Measurements from ENCODE around the gene PPME1. TPM values are rescaled to one million over a fixed set of nuclear protein-coding genes. Genes with fewer than 3 reads are reported as not detected.

The PPME1 gene
- total and polyA plus RNA-seq, 9 of the 15 experiments (the other 6 are each of a cell fraction or from before 2014, with no cell fraction given) = 9.8 to 81.7 (median 37.6) TPM

DNA sequence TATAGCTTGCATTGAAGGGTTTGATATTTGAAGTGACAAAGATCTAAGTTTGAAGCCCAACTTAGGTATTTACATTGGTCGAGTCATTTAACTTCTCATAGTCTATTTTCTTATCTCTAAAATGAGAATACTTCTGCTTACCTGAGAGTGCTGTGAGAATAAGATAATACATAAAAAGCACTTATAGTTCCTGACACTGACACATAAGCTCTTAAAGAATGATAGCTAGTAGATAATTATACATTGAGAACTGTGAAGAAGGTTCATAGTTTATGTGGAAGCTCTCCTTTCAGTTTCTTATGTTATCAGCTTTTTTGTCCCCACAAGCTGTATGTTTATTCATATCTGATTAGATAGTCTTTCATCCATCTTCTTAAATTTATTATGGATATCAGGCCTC lies 4.8 kb downstream of the PPME1 start:
- peaks cover 97% of the 10 kb centered on the region for H3K79me2 ChIP-seq (ENCODE audit: control insufficient read depth, insufficient read depth, low read length)
- ChIA-PET POLR2A (interaction anchor here (1.3 to 4.6 kb wide), 2 partner anchors 9 to 23 kb away, joined by 5 to 32 read pairs; no protein-coding TSS in a partner anchor), CTCF (ENCODE audit: low intra/inter-chr PET ratio) (no interaction called here)
- TF ChIP-seq HNRNPUL1 (IDR thresholded peaks at IDR 0.05; ENCODE audit: low read length) (no peak), NCOA1 (IDR thresholded peaks at IDR 0.05; ENCODE audit: low read depth) (no peak), KLF16 (IDR thresholded peaks at IDR 0.05) (peak; percentile 52; the same call in 1 of the 2 replicates), NR2C2 (CRISPR knock-in tag; IDR thresholded peaks at IDR 0.05) (no peak), NR2C2 (tag; IDR thresholded peaks at IDR 0.05) (no peak), SMARCA4 (IDR thresholded peaks at IDR 0.05) (peak; percentile 69), NCOA4 (IDR thresholded peaks at IDR 0.05; ENCODE audit: partially characterized antibody) (no peak), POLR2AphosphoS2 (IDR thresholded peaks at IDR 0.05; ENCODE audit: low read length) (no peak), ZNF197 (CRISPR knock-in tag; IDR thresholded peaks at IDR 0.05; ENCODE audit: low read depth) (no peak), PRPF4 (IDR thresholded peaks at IDR 0.05; ENCODE audit: insufficient read depth, low read depth, low read length, poor library complexity, severe bottlenecking) (no peak), MEIS2 (IDR thresholded peaks at IDR 0.05; ENCODE audit: partially characterized antibody) (peak; percentile 88), HDAC2 (IDR thresholded peaks at IDR 0.05) (no peak), PPARD (CRISPR knock-in tag; IDR thresholded peaks at IDR 0.05) (no peak), KLF6 (CRISPR knock-in tag; IDR thresholded peaks at IDR 0.05; ENCODE audit: borderline replicate concordance) (no peak), DACH1 (IDR thresholded peaks at IDR 0.05; ENCODE audit: partially characterized antibody) (no peak), ZFP30 (CRISPR knock-in tag; IDR thresholded peaks at IDR 0.05; ENCODE audit: borderline replicate concordance) (no peak)
- TF ChIP-seq, protein P1, sequence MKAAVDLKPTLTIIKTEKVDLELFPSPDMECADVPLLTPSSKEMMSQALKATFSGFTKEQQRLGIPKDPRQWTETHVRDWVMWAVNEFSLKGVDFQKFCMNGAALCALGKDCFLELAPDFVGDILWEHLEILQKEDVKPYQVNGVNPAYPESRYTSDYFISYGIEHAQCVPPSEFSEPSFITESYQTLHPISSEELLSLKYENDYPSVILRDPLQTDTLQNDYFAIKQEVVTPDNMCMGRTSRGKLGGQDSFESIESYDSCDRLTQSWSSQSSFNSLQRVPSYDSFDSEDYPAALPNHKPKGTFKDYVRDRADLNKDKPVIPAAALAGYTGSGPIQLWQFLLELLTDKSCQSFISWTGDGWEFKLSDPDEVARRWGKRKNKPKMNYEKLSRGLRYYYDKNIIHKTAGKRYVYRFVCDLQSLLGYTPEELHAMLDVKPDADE (conservative IDR thresholded peaks at IDR 0.05; ENCODE audit: control insufficient read depth, low read depth, low read length) = no peak
- TF ChIP-seq, protein P2, sequence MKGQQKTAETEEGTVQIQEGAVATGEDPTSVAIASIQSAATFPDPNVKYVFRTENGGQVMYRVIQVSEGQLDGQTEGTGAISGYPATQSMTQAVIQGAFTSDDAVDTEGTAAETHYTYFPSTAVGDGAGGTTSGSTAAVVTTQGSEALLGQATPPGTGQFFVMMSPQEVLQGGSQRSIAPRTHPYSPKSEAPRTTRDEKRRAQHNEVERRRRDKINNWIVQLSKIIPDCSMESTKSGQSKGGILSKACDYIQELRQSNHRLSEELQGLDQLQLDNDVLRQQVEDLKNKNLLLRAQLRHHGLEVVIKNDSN (CRISPR knock-in tag; IDR thresholded peaks at IDR 0.05) = no peak
- TF ChIP-seq, protein P3, sequence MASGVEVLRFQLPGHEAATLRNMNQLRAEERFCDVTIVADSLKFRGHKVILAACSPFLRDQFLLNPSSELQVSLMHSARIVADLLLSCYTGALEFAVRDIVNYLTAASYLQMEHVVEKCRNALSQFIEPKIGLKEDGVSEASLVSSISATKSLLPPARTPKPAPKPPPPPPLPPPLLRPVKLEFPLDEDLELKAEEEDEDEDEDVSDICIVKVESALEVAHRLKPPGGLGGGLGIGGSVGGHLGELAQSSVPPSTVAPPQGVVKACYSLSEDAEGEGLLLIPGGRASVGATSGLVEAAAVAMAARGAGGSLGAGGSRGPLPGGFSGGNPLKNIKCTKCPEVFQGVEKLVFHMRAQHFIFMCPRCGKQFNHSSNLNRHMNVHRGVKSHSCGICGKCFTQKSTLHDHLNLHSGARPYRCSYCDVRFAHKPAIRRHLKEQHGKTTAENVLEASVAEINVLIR (CRISPR knock-in tag; IDR thresholded peaks at IDR 0.05) = no peak
- TF ChIP-seq, protein P4, sequence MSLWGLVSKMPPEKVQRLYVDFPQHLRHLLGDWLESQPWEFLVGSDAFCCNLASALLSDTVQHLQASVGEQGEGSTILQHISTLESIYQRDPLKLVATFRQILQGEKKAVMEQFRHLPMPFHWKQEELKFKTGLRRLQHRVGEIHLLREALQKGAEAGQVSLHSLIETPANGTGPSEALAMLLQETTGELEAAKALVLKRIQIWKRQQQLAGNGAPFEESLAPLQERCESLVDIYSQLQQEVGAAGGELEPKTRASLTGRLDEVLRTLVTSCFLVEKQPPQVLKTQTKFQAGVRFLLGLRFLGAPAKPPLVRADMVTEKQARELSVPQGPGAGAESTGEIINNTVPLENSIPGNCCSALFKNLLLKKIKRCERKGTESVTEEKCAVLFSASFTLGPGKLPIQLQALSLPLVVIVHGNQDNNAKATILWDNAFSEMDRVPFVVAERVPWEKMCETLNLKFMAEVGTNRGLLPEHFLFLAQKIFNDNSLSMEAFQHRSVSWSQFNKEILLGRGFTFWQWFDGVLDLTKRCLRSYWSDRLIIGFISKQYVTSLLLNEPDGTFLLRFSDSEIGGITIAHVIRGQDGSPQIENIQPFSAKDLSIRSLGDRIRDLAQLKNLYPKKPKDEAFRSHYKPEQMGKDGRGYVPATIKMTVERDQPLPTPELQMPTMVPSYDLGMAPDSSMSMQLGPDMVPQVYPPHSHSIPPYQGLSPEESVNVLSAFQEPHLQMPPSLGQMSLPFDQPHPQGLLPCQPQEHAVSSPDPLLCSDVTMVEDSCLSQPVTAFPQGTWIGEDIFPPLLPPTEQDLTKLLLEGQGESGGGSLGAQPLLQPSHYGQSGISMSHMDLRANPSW (CRISPR knock-in tag; IDR thresholded peaks at IDR 0.05) = no peak

More for the DNA sequence above, 4.8 kb downstream of the PPME1 start:
- Histone ChIP-seq H3K4me1 (replicated peaks in 1 of 2; ENCODE audit: control insufficient read depth in 2 of 2, insufficient read depth in 2 of 2, low read length in 2 of 2) (peaks cover 10 to 16% of the 10 kb centered on the region in 2 experiments), H4K20me1 (replicated peaks; ENCODE audit: control insufficient read depth, insufficient read depth, low read length) (peaks cover 4% of the 10 kb centered on the region; the same call in 1 of the 2 replicates), H3K36me3 (ENCODE audit: control insufficient read depth, insufficient read depth, low read length) (peaks cover 32% of the 10 kb centered on the region), H3K27ac (ENCODE audit: extremely low read depth, low read depth, low read length) (peak overlapping the region; percentile 4; the same call in 1 of the 3 replicates), H3K9me1 (ENCODE audit: control insufficient read depth, insufficient read depth, low read length) (no peaks in the 10 kb centered on the region), H3K9me3 (replicated peaks; ENCODE audit: control insufficient read depth, insufficient read depth, low read depth, low read length) (no peaks in the 10 kb centered on the region), H2AFZ (ENCODE audit: low read depth, low read length) (no peak overlapping the region), H3K4me3 (no peak overlapping the region), H3K4me2 (ENCODE audit: insufficient read depth, low read length) (no peak overlapping the region), H3K27me3 (ENCODE audit: control insufficient read depth in 2 of 2, insufficient read depth in 2 of 2, low read length in 2 of 2) (no peaks in the 10 kb centered on the region), H3K9ac (ENCODE audit: insufficient read depth in 1 of 2, low read depth in 2 of 2, low read length in 2 of 2) (no peak overlapping the region)
- in situ Hi-C loops (cut with MboI) (no loop called here), intact Hi-C loops (cut with micrococcal nuclease) (no loop called here)
- 0% methylated on average over 1 of the region's 1 CpG for WGBS (ENCODE audit: insufficient coverage, low coverage, missing lambda C conversion rate)
- DNase-seq (ENCODE audit: extremely low read depth in 1 of 4, low spot score in 3 of 4) (peak in 3 of 4 experiments; percentile 15 to 18 (median 17)), ATAC-seq (no peak), FAIRE-seq (no peak)
- BruUV-seq (replicated peaks) = no TSS peak
